WI38 (cell line): ENCODE measurements around the gene TCIRG1.

Source experiments
- H3K4me3 ChIP-seq: 2 replicates; pipeline ENCODE4 v1.5.1; 2011; ENCODE audit warnings: low read depth, mild to moderate bottlenecking, control low read depth, low read length
- TF ChIP-seq, protein P1 (sequence below): IDR thresholded peaks from 2 replicates; pipeline ENCODE4 v1.5.1; 2012; ENCODE audit warnings: low read depth, mild to moderate bottlenecking, control low read depth, low read length

TCIRG1 gene

DNA sequence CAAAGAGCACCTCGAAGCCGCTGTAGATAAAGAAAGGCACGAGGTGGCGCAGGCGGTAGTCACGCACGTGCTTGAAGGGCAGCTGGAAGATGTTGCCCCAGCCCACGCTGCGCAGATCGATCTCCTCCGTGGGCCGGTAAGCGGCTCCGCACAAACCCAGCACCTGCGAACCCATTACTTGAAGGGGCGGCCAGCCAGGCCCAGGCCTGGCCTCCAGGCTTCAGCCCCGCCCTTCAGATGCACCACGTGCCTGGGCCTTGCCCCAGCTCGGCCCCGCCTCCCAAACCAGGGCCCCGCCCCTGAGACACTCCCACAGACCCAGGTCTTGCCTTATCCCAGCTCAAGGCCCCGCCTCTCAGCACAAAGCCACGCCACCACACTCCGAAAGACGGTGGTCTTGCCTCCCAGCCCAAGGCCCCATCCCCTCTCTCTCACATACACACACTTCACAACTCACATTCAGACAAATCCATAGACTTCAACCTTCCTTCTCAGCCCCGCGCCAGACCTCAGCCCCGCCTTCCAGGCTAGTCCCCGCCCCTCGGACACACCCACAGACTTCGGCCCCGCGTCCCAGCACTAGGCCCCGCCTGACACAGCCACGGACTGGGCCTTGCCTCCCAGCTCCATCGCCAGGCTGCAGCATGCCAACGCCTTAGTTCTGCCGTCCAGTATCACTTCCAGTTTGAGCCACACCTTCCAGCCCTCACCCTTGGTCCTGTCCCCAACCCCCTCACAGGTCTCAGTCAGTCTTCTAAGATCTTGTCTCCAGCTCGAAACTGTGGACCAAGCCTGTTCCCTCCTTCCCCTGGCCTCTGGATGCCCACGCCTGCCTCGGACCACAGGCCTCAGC, 42.0 kb upstream of the TCIRG1 start:
- TF ChIP-seq, protein P1, sequence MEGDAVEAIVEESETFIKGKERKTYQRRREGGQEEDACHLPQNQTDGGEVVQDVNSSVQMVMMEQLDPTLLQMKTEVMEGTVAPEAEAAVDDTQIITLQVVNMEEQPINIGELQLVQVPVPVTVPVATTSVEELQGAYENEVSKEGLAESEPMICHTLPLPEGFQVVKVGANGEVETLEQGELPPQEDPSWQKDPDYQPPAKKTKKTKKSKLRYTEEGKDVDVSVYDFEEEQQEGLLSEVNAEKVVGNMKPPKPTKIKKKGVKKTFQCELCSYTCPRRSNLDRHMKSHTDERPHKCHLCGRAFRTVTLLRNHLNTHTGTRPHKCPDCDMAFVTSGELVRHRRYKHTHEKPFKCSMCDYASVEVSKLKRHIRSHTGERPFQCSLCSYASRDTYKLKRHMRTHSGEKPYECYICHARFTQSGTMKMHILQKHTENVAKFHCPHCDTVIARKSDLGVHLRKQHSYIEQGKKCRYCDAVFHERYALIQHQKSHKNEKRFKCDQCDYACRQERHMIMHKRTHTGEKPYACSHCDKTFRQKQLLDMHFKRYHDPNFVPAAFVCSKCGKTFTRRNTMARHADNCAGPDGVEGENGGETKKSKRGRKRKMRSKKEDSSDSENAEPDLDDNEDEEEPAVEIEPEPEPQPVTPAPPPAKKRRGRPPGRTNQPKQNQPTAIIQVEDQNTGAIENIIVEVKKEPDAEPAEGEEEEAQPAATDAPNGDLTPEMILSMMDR, result no peak
- no peak overlapping the region; the same call in 1 of the 2 replicates for H3K4me3 ChIP-seq

DNA sequence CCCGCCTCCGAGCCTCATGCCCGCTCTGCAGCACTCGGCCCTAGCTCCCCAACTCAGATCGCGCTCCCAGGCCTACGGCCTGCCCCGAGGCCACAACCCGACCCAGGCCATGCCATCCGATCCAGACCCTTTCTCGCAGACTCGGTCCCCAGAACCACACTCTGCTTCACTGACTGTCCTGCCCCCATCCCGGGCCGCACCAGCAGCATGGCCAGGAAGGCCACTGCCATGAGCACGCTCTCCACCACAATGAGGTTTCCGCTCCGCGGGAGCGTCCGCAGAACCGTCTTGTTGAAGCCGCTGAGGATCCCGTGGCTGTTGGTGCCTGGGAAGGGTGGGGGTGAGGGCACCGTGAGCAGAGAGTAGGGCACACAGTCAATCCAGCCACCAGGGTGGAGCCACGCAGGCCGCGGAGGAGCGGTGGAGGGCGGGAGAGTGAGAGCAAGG, 41.3 kb upstream of the TCIRG1 start:
- TF ChIP-seq, protein P1, result no peak
- no peak overlapping the region for H3K4me3 ChIP-seq

DNA sequence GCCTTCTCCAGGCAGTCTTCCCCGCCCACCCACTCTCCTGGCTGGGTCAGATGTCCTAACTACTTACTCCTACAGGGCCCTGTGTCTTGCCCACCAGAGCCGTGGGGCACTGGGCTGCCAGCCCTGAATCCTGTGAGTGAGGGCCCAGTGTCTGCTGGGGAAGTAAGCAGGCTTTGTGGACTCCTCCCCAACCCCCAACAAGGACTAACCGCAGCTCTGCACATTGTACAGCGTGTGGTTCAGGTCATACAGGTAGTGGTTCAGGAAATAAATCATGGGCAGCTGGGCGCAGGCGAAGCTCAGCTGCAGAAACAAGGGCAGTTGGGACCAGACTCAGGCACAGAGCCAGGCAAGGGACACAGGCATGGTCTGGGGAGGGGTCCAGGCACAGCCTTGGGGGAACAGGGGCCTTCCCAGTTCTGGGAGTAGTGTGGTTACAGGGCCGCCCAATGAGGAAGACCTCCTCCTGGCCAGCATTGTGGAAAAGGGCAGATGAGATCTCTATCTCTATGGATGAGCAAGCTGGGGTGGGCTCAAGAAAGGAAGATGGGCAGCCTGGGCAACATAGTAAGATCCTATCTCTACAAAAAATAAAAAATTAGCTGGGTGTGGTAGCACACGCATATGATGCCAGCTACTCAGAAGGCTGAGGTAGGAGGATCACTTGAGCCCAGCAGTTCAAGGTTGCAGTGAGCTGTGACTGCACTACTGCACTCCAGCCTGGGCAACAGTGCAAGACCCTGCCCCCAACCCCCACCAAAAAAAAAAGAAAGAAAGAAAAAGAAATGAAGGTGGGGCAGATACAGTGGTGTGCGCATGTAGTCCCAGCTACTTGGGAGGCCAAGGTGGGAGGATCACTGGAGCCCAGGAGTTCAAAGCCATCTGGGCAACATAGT, 40.4 kb upstream of the TCIRG1 start:
- H3K4me3 ChIP-seq, result no peak overlapping the region
- TF ChIP-seq, protein P1, result no peak

DNA sequence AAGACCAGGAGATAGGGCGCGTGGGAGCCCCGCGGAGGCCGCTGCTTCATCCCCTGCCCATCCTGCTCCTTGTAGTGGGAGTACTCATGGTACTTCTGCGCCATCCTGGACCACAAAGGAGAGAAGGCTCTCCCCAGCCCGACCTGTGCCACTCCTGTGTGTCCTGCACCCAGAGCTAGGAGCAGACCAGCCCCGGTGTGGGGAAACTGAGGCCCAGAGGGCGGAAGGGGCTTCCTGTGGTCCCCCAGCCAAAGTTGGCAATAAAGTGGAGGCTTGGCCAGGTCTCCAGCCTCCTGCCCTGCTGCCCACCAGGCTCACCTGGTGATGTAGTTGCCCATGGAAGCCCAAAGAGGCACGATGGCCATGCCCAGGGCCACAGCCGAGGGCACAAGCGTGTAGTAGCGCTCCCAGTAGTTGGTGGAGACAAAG, 39.6 kb upstream of the TCIRG1 start:
- TF ChIP-seq, protein P1, result no peak
- H3K4me3 ChIP-seq, result no peak overlapping the region

DNA sequence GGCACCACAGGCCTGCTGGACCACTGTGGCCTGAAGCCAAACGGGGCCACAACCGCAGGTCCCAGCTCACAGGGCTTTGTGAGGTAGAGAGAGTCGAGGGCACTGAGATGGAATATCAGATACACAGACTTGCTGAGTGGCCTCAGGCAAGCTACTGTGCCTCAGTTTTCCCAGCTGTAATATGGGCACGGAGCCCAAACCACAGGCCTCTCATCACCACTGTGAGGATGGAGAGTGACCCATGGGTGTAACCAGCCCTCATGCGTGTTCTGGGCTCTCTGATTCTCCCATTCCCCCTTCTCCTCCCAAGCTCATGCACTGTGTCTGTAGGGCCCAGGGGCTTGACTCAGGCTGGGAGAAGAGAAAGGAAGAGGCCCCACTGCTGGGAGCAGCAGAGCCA, 39.1 kb upstream of the TCIRG1 start:
- no peak overlapping the region for H3K4me3 ChIP-seq
- TF ChIP-seq, protein P1, result no peak

DNA sequence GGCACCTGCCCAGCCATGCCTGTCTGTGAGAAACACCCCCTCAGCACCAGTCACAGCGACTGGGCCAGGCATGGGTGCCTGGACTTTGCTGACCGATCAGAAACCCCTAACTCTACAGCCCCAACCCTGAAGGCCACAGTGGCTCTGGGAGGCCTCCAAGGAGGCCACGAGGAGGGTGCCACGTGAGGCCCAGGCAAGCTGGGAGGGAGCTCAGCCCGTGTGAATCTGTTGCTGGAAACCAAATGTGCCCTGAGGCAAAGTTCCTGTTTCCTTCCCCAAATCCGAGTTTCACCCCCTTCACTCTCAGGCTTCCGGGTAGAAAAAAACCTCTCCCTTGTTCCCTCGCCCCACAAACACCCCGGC, 36.3 kb upstream of the TCIRG1 start:
- H3K4me3 ChIP-seq, result no peak overlapping the region
- TF ChIP-seq, protein P1, result no peak
